Hepatocyte (in vitro differentiated cells): ENCODE results near the gene DMD.

Source experiments
- EZH2 ChIP-seq: fragments of 200-600 bp; sonication (generic); IDR thresholded peaks from 2 replicates; pipeline ENCODE4 v1.6.1; 2016; ENCODE audit warnings: antibody characterized with exemption, mild to moderate bottlenecking, borderline replicate concordance
- EZH2phosphoT487 ChIP-seq: fragments of 200-600 bp; sonication (generic); IDR thresholded peaks from one replicate; pipeline ENCODE4 v1.6.1; 2018; ENCODE audit warnings: antibody characterized with exemption, mild to moderate bottlenecking, low read depth, moderate library complexity; ENCODE audit not compliant: unreplicated experiment, severe bottlenecking
- TF ChIP-seq, protein P1 (sequence below): fragments of 200-600 bp; sonication (generic); IDR thresholded peaks from 2 replicates; pipeline ENCODE4 v1.5.1; 2016; ENCODE audit warnings: antibody characterized with exemption, mild to moderate bottlenecking; ENCODE audit not compliant: poor library complexity

DNA sequence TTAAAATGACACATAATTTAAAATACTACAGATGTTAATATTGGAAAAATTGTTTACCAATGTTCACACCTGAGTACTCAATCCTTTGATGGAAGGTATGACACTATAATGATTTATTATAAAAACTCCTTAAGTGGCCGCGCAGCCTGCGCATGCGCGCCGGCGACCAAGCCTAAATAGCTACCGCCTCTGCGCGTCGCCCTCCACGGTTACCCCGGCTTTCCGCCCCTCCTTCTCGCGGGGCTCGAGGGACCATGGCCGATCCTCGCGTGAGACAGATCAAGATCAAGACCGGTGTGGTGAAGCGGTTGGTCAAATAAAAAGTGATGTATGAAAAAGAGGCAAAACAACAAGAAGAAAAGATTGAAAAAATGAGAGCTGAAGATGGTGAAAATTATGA lies 170.2 kb downstream of the DMD start:
- TF ChIP-seq, protein P1, sequence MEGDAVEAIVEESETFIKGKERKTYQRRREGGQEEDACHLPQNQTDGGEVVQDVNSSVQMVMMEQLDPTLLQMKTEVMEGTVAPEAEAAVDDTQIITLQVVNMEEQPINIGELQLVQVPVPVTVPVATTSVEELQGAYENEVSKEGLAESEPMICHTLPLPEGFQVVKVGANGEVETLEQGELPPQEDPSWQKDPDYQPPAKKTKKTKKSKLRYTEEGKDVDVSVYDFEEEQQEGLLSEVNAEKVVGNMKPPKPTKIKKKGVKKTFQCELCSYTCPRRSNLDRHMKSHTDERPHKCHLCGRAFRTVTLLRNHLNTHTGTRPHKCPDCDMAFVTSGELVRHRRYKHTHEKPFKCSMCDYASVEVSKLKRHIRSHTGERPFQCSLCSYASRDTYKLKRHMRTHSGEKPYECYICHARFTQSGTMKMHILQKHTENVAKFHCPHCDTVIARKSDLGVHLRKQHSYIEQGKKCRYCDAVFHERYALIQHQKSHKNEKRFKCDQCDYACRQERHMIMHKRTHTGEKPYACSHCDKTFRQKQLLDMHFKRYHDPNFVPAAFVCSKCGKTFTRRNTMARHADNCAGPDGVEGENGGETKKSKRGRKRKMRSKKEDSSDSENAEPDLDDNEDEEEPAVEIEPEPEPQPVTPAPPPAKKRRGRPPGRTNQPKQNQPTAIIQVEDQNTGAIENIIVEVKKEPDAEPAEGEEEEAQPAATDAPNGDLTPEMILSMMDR: no peak
- TF ChIP-seq EZH2 (no peak), EZH2phosphoT487 (no peak)
